ENCODE data around the gene PERCC1. TPM values are rescaled to one million over a fixed set of nuclear protein-coding genes. Genes with fewer than 3 reads are reported as not detected.

PERCC1 gene
- not detected in 2 replicates for total RNA-seq

DNA sequence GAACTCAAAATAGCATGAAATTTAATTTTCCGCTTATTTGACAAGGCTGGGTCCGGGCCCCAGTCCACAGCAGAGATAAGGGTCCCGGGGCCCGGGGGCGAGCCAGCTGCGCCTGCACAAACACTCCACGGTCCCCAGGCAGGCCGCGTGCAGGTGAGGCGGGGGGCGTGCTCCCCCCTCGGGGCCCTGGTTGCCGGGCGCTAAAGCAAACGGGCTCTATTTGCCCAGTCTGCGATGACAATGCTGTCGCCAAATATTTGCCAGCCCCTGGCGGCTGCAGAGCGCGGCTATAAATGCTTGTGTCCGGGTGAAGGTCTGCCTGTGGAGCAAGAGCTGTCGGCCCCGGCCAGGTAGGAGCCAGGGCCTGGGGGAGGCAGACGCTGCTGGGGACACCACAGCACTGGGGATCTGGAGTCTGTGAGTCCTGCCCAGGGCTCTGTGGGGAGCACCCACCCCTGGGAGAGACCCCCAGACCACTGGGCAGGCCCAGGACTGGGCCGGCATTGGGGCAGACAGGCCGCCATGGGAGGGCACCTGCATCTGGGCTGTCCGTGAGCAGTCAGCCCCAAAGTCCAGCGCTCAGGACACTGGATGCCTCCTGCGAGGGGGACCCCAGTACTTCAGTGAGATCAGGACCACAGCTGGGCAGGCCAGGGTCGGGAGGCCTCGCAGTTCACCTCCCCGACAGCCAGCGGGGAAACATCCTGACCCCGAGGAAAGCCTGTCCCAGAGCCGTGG, at the start of gene PERCC1:
Gene PERCC1 (plus strand): TSS at position 320 of the 738 bp plus-strand sequence. CDS start 1,516 bp downstream, outside the sequence.

DNA sequence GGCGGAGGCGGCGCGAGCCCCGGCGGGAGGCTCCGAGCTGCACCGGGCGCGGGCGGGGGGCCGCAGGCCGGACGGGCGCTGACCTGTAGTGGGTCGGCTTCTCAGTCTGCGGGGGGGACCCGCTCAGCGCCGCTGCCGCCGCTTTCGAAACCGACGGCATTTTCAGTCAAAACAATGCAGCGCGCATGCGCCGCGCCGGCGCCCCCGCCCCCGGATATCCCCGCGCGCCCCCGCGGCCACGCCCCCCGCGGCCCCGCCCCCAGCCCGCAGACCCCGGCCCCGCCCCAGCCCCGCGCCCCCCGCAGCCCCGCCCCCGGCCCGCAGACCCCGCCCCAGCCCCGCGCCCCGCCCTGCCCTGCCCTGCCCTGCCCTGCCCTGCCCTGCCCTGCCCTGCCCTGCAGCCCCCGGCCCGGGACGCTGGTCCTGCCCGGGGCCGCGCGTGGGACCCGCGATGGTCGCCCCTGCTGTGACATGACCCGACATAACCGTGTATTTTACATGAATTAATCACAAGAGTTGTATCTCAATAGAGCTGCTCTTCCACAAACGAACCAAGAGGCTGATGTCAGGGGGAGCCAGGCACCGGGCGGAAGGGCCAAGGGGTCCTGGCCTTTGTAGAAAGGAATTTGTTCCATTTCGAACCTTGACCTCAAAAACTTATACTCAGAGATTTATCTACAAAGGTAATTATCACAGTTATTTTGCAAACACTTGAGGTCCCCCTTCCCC, 16.2 kb upstream of the PERCC1 start, which contains the start of gene UNKL:
Gene UNKL (minus strand): TSS at position 173 of the 729 bp plus-strand sequence. CDS start 13 bp downstream, at position 160.

DNA sequence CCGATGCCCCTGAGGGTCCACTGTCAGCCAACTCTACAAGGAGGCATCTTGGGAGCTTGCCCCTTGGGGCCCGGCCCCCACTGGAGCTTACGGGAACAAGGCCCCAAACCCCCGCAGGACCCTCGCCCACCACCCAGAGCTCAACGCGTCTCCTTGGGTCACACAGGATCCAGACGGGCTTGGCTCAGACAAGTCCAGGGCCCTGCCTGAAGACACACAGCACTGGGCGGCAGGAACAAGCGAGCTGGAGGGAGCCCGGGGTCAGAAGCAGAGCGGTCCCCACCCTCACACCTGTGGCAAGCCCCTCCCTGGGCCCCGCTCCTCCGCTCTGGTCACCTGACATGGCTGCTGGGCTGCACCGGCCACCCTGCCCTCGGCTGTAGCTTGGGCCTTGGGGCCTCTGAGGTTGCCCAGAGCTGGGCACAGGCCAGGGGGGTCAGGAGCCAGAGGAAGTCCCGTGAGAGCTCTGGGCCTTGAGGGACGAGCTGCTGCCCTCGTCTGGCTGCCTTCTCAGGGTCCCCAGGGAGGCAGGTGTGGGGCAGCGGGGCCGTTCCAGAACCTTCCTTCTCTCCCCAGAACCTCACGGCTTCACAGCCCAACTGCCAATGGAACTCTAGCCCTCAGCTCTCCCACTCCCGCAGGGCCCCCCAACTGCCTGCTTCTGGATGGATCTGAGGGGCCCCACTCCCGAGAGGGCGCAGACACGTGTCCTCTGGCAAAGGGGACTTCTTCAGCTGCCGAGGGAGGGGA, 13.3 kb downstream of the PERCC1 start, which contains the start of gene CCDC154:
Gene CCDC154 (minus strand): TSS at position 577 of the 750 bp plus-strand sequence. CDS start 234 bp downstream, at position 343.

DNA sequence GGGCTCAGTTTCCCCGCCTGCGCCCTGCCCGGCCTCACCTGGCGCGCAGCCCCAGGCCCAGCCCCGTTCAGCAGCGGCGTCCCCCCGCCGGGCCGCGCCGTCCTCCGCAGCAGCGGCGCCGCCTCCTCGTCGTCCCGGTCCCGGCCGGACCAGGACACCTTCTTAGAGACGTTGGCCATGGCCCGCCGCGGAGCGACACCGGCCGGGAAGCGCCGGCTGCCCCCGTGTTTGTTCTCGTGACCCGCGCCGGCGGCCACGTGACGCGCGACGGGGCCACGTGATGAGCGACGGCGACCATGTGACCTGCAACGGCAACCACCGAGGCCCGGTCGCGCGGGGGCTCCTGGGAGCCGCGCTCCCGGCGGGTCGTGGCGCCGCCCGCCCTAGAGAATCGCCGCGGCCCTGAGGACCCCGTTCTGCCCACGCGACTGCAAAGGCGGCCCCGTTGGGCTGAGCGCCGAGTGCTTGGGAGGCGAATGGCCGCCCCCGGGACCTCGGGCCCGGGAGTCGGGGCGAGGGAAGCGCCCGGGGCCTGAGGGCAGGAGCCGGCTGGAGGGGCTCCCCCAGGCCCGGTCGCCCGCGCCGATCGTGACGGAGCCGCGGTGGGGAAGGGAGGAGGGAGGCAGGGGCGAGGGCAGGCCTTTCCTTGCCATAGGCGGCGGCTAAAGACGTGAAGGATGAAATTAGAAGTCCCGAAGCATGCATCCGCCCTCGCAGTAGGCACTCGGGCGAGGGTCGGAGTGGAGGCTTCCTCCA, 44.1 kb downstream of the PERCC1 start, which contains the start of gene CLCN7:
Gene CLCN7 (minus strand): TSS at position 233 of the 756 bp plus-strand sequence. CDS start 54 bp downstream, at position 179.

Other genes with a start within 250 kb of the PERCC1 start
- not detected in 2 replicates for gene TPSG1, start 205.8 kb upstream of the PERCC1 start, total RNA-seq
- gene TPSB2, start 200.9 kb upstream of the PERCC1 start, total RNA-seq: not detected in 2 replicates
- not detected in 2 replicates for gene TPSAB1, start 190.4 kb upstream of the PERCC1 start, total RNA-seq
- gene TPSD1, start 175.0 kb upstream of the PERCC1 start, total RNA-seq: not detected in 2 replicates
- 37.2 and 54.0 TPM in 2 replicates for gene UBE2I, start 121.4 kb upstream of the PERCC1 start, total RNA-seq
- 0.97 TPM in 2 replicates for gene BAIAP3, start 97.4 kb upstream of the PERCC1 start, total RNA-seq
- 48.4 and 63.0 TPM in 2 replicates for gene TSR3, start 79.2 kb upstream of the PERCC1 start, total RNA-seq
- gene GNPTG, start 79.1 kb upstream of the PERCC1 start, total RNA-seq: 39.9 and 41.2 TPM in 2 replicates
- gene UNKL, start 16.4 kb upstream of the PERCC1 start, total RNA-seq: 13.5 and 20.3 TPM in 2 replicates
- 10.2 and 12.0 TPM in 2 replicates for gene UQCC4, start 10.3 kb upstream of the PERCC1 start, total RNA-seq
- under 0.01 and 0.24 TPM in 2 replicates for gene CCDC154, start 13.5 kb downstream of the PERCC1 start, total RNA-seq
- gene CLCN7, start 44.0 kb downstream of the PERCC1 start, total RNA-seq: 73.5 and 81.5 TPM in 2 replicates
- gene PTX4, start 57.9 kb downstream of the PERCC1 start, total RNA-seq: 0.12 and 0.16 TPM in 2 replicates
- gene TELO2, start 62.3 kb downstream of the PERCC1 start, total RNA-seq: 13.4 and 14.1 TPM in 2 replicates
- 20.3 and 32.8 TPM in 2 replicates for gene TMEM204, start 102.6 kb downstream of the PERCC1 start, total RNA-seq
- gene IFT140, start 181.0 kb downstream of the PERCC1 start, total RNA-seq: 39.8 and 44.9 TPM in 2 replicates
- gene CRAMP1, start 181.3 kb downstream of the PERCC1 start, total RNA-seq: 13.2 and 17.2 TPM in 2 replicates
- gene JPT2, start 247.2 kb downstream of the PERCC1 start, total RNA-seq: 23.2 and 24.9 TPM in 2 replicates

All from hair follicle dermal papilla cell (primary cell).